ENCODE data around the gene FAM111A.

DNA sequence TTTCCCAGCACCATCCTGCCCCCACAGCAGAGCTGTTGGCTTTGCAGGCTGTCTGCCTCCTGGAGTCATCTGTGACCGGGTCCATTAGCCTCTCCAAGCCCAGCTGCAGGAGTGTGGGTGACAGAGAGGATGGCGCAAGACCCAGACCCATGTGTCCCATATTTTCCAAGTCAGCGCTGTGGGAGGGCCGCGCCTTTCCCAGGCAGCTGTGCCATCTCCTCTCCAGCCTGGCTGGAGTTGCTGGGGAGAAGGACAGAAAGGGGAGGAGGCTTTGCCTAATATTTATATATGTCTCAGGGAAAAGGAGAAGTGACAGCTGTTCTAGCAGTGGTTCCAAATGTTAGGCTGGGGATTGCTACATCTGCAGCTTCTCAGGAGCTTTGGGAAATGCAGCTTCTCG, 44.9 kb downstream of the FAM111A start:
- TF ChIP-seq CTCF (IDR thresholded peaks at IDR 0.05) = no peak
- no peak for TF ChIP-seq JUN (IDR thresholded peaks at IDR 0.05)
- TF ChIP-seq SMC3 (IDR thresholded peaks at IDR 0.05) = no peak
- TF ChIP-seq POLR2A (IDR thresholded peaks at IDR 0.05; ENCODE audit: low read length) = no peak
- TF ChIP-seq ESRRA (IDR thresholded peaks at IDR 0.05; ENCODE audit: borderline replicate concordance, low read length) = no peak
- no peak for TF ChIP-seq EP300 (IDR thresholded peaks at IDR 0.05)
- no peak for TF ChIP-seq EHF (CRISPR knock-in tag; IDR thresholded peaks at IDR 0.05)
- TF ChIP-seq RAD21 (conservative IDR thresholded peaks at IDR 0.05 in 1 of 2, IDR thresholded peaks at IDR 0.05 in 1 of 2) = no peak
- TF ChIP-seq NR3C1 (IDR thresholded peaks at IDR 0.05) = no peak
